ENCODE measurements around the gene NPAS3.

- no peak for TF ChIP-seq JUN (IDR thresholded peaks at IDR 0.05; ENCODE audit: borderline replicate concordance, insufficient read depth, insufficient read length, low read depth)
- TF ChIP-seq CTCF (IDR thresholded peaks at IDR 0.05; ENCODE audit: extremely low read depth in 1 of 2, insufficient read depth in 1 of 2, low read depth in 1 of 2, low read length in 2 of 2): no peak
These were observed 262.4 kb downstream of the NPAS3 start for GRCh38 chr14:33201116-33201515.

All from endothelial cell of umbilical vein (primary cell).